K562 (cell line): ENCODE data around the gene DLX3. TPM values are rescaled to one million over a fixed set of nuclear protein-coding genes. Genes with fewer than 3 reads are reported as not detected.

ENCODE experiments used
- ATAC-seq: fragments of 200-7000 bp; cut with Tn5 transposase; 3 replicates; pipeline ENCODE4 v1.9.1; 2020; ENCODE audit warnings: moderate library complexity
- BruUV-seq: library from RNA; stranded (reverse); fragments of 400-500 nt; replicated peaks from 2 replicates; lab custom pipeline; 2021; lab: Mats Ljungman, UMichigan
- CTCF ChIA-PET: fragments of 300-600 bp; formaldehyde crosslinking; extraction: SDS; loops from one replicate; lab custom pipeline; 2021; ENCODE audit warnings: low intra/inter-chr PET ratio; lab: Yijun Ruan, JAX
- POLR2A ChIA-PET: fragments of 300-600, 350-650 bp; sonication (Branson Sonifier 250); formaldehyde crosslinking; extraction: SDS; loops from one replicate; lab custom pipeline; 2021; ENCODE audit warnings: antibody characterized with exemption, inconsistent platforms; lab: Yijun Ruan, JAX
- DNase-seq, 4 experiments: peaks; one replicate each; pipeline versions ENCODE4 v3.0.0 to v3.0.0-alpha.2; 2011 to 2018; ENCODE audit warnings: low spot score in 3 of 4, mixed read lengths in 3 of 4; ENCODE audit errors: extremely low read depth in 1 of 4
- FAIRE-seq: peaks from 2 replicates; lab custom pipeline; 2011; peaks lifted over from hg19 to GRCh38; lab: Jason Lieb, UNC
- H2AFZ ChIP-seq: 2 replicates; pipeline ENCODE4 v1.6.0; 2011; ENCODE audit warnings: low read depth, low read length, control low read depth, inconsistent platforms
- H3K27ac ChIP-seq: fragments of 200-600 bp; 3 replicates; pipeline ENCODE4 v1.8.0; 2011; ENCODE audit warnings: low read depth, mild to moderate bottlenecking, control low read depth, inconsistent platforms, low read length, moderate library complexity, mixed read lengths; ENCODE audit errors: extremely low read depth
- H3K27me3 ChIP-seq, 2 experiments: fragments of 300-600 bp in 1 of 2; 2 replicates in 1 of 2; 3 replicates in 1 of 2; pipeline versions ENCODE4 v1.6.0 to v1.8.0; 2011; ENCODE audit warnings: inconsistent platforms in 2 of 2, low read length in 2 of 2, mild to moderate bottlenecking in 1 of 2, mixed read lengths in 1 of 2, moderate library complexity in 1 of 2; ENCODE audit not compliant: control insufficient read depth in 2 of 2, insufficient read depth in 2 of 2
- H3K36me3 ChIP-seq: fragments of 300-600 bp; 3 replicates; pipeline ENCODE4 v1.8.0; 2011; ENCODE audit warnings: mild to moderate bottlenecking, low read length, inconsistent platforms; ENCODE audit not compliant: control insufficient read depth, insufficient read depth
- H3K4me1 ChIP-seq, 2 experiments: fragments of 200-600 bp in 1 of 2; replicated peaks in 1 of 2; 2 replicates in 1 of 2; 3 replicates in 1 of 2; pipeline versions ENCODE4 v1.5.1 to v1.8.0; 2011; ENCODE audit warnings: inconsistent platforms in 2 of 2, low read length in 2 of 2, mild to moderate bottlenecking in 1 of 2, mixed read lengths in 1 of 2, moderate library complexity in 1 of 2; ENCODE audit not compliant: control insufficient read depth in 2 of 2, insufficient read depth in 2 of 2
- H3K4me2 ChIP-seq: 2 replicates; pipeline ENCODE4 v1.6.1; 2011; ENCODE audit warnings: low read length, control low read depth, inconsistent platforms, mixed read lengths; ENCODE audit not compliant: insufficient read depth
- H3K4me3 ChIP-seq: fragments of 200-600 bp; sonication (generic), shearing (Covaris generic); 2 replicates; pipeline ENCODE4 v1.5.1; 2016; ENCODE audit warnings: control low read depth, inconsistent platforms
- H3K79me2 ChIP-seq: fragments of 200-600 bp; 3 replicates; pipeline ENCODE4 v1.8.0; 2011; ENCODE audit warnings: low read length, inconsistent platforms; ENCODE audit not compliant: control insufficient read depth, insufficient read depth
- H3K9ac ChIP-seq, 2 experiments: 2 replicates each; pipeline versions ENCODE4 v1.6.0 to v1.6.1; 2011; ENCODE audit warnings: low read depth in 2 of 2, low read length in 2 of 2, control low read depth in 1 of 2, inconsistent platforms in 1 of 2, mild to moderate bottlenecking in 1 of 2, mixed read lengths in 1 of 2; ENCODE audit not compliant: insufficient read depth in 1 of 2
- H3K9me1 ChIP-seq: one replicate; pipeline ENCODE4 v1.6.0; 2011; ENCODE audit warnings: inconsistent platforms, mild to moderate bottlenecking, low read length, moderate library complexity; ENCODE audit not compliant: control insufficient read depth, insufficient read depth
- H3K9me3 ChIP-seq: replicated peaks from 2 replicates; pipeline ENCODE4 v1.5.1; 2011; ENCODE audit warnings: low read depth, low read length, inconsistent platforms; ENCODE audit not compliant: control insufficient read depth, insufficient read depth
- H4K20me1 ChIP-seq: replicated peaks from 2 replicates; pipeline ENCODE4 v1.6.1; 2011; ENCODE audit warnings: low read length, inconsistent platforms, mixed read lengths; ENCODE audit not compliant: control insufficient read depth, insufficient read depth
- MCM5 ChIP-seq: fragments of 450-650 bp; IDR thresholded peaks from 2 replicates; pipeline ENCODE4 v1.6.1; 2016; ENCODE audit warnings: low read depth
- ZEB2 ChIP-seq: fragments of 450-650 bp; IDR thresholded peaks from 2 replicates; pipeline ENCODE4 v1.6.1; 2016
- ZNF354B ChIP-seq: fragments of 250-450 bp; sonication (Bioruptor Pico); IDR thresholded peaks from 2 replicates; pipeline ENCODE4 v1.4.0; 2020
- ZNF717 ChIP-seq: fragments of 250-450 bp; sonication (Bioruptor Pico); IDR thresholded peaks from 2 replicates; pipeline ENCODE4 v1.5.0; 2021
- WGBS: fragments of 100-300 bp; shearing (Covaris generic); methylation state at CpG from one replicate; pipeline ENCODE4 v1.1.6; 2016; ENCODE audit warnings: low coverage, mixed read lengths; ENCODE audit not compliant: insufficient coverage; ENCODE audit errors: missing lambda C conversion rate; 5-methylcytosine and 5-hydroxymethylcytosine counted together
- in situ Hi-C: fragments of 300-500 bp; cut with MboI; formaldehyde crosslinking; loops from 4 replicates; pipeline ENCODE4 v1.15.0; 2018; ENCODE audit warnings: inconsistent platforms, mixed read lengths
- intact Hi-C: fragments of 100-400 bp; cut with micrococcal nuclease; formaldehyde crosslinking; loops from 2 replicates; pipeline ENCODE4 v1.14.2; 2022
- polyA plus RNA-seq, 8 experiments: library from polyadenylated mRNA; depleted of rRNA in 4 of 8; stranded (reverse) in 5 of 8; unstranded in 3 of 8; fragments of >200 nt; fragmentation: Nextera tagmentation in 2 of 8; fragmentation: Illumina TruSeq in 1 of 8; extraction: Ambion mirVana in 2 of 8; extraction: Trizol in 1 of 8; gene quantifications; 2 replicates each; pipeline versions ENCODE4 v1.2.1 to v1.2.3, GENCODE V29; 2011 to 2014; ENCODE audit warnings: inconsistent platforms in 1 of 8, missing spikeins in 1 of 8
- small RNA-seq: library from RNA; depleted of rRNA; stranded (forward); fragments of <200 nt; gene quantifications from one replicate; pipeline ENCODE3, GENCODE V24; 2014
- total RNA-seq, 7 experiments: library from RNA; depleted of rRNA in 6 of 7; stranded (reverse); fragments of >200 nt in 6 of 7; fragmentation: Illumina TruSeq in 2 of 7; extraction: Trizol in 2 of 7; gene quantifications; 2 replicates each; pipeline versions ENCODE4 v1.2.1 to v1.2.3, GENCODE V29; 2011 to 2021; ENCODE audit warnings: low replicate concordance in 1 of 7

The DLX3 gene
- total and polyA plus RNA-seq, 9 of the 15 experiments (the other 6 are each of a cell fraction or from before 2014, with no cell fraction given): not detected

DNA sequence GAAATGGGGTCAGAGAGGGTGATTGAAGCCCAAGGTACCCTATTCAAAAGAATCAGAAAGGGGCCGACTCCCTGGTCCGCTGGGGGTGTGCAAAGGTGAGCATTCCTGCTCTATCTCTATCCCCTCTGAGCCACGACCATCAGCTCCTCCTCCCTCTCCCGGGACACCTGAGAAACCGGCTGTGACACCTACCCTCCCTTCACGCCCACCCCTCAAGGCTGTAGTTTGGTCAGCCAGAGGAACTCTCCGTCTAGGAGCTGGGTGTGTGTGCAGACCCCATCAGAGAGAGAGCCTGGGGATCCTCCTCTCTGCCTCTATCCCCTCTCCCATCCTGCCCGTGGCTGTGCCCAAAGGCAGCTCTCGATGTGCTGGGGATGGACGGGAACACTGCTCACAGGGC is 53.6 kb downstream of the DLX3 start:
- Histone ChIP-seq H3K4me3 (no peak overlapping the region), H3K27ac (no peak overlapping the region), H3K79me2 (no peaks in the 10 kb centered on the region), H3K4me1 (peaks cover 4 to 10% of the 10 kb centered on the region in 2 experiments; a peak in 4 of 5 replicates), H3K9me3 (no peaks in the 10 kb centered on the region), H3K4me2 (no peak overlapping the region), H3K9ac (no peak overlapping the region), H3K36me3 (no peaks in the 10 kb centered on the region), H3K9me1 (no peaks in the 10 kb centered on the region), H4K20me1 (0 out of 2 replicates have a peak, but pooled peaks cover 14% of the 10 kb centered on the region), H3K27me3 (peaks cover 42 to 73% of the 10 kb centered on the region in 2 experiments), H2AFZ (no peak overlapping the region)
- in situ Hi-C loops: no loop called here
- ChIA-PET POLR2A (interaction anchor here (0.8 to 1.2 kb wide), 2 partner anchors 13 to 31 kb away, joined by 4 read pairs; no protein-coding TSS in a partner anchor), CTCF (no interaction called here)
- FAIRE-seq (no peak), DNase-seq (no peak), ATAC-seq (no peak)
- intact Hi-C loops: no loop called here
- WGBS: 2% methylated on average over 9 of the region's 10 CpGs
- TF ChIP-seq ZEB2 (no peak), ZNF717 (no peak), MCM5 (no peak), ZNF354B (CRISPR knock-in tag) (no peak)
- no TSS peak for BruUV-seq

Small RNA genes within 50 kb of the gene (small RNA-seq; reads per million reads assigned to genes)
- not detected for gene RNU6-1313P

Other genes starting within 250 kb of the DLX3 start
Only the 7 nearest of the 10 such genes appear.
- not detected in 2 replicates for gene TAC4, start 147.2 kb downstream of the DLX3 start, total RNA-seq (2014; rRNA removed)
- not detected in 2 replicates for gene TAC4, start 147.2 kb downstream of the DLX3 start, total RNA-seq (2014; rRNA removed; fragmentation: Illumina TruSeq; extraction: Trizol)
- gene TAC4, start 147.2 kb downstream of the DLX3 start, total RNA-seq (2015; rRNA removed; fragmentation: Illumina TruSeq; extraction: Trizol): not detected in 2 replicates
- not detected in 2 replicates for gene TAC4, start 147.2 kb downstream of the DLX3 start, total RNA-seq (2021)
- gene TAC4, start 147.2 kb downstream of the DLX3 start, polyA plus RNA-seq (2011; rRNA removed): not detected in 2 replicates
- gene TAC4, start 147.2 kb downstream of the DLX3 start, polyA plus RNA-seq (2014; fragmentation: Illumina TruSeq; extraction: Trizol): not detected in 2 replicates
- gene TAC4, start 147.2 kb downstream of the DLX3 start, polyA plus RNA-seq (2014; fragmentation: Nextera tagmentation; extraction: Ambion mirVana): under 1 TPM in 1 of 2 experiments, not detected in 1; 0.17 TPM
- gene TAC4, start 147.2 kb downstream of the DLX3 start, polyA plus RNA-seq (2014; rRNA removed): not detected in 2 replicates
- 0.32 and 0.41 TPM in 2 replicates for gene DLX4, start 26.0 kb downstream of the DLX3 start, total RNA-seq (2014; rRNA removed)
- 0.25 and 0.32 TPM in 2 replicates for gene DLX4, start 26.0 kb downstream of the DLX3 start, total RNA-seq (2014; rRNA removed; fragmentation: Illumina TruSeq; extraction: Trizol)
- 0.58 and 0.83 TPM in 2 replicates for gene DLX4, start 26.0 kb downstream of the DLX3 start, total RNA-seq (2015; rRNA removed; fragmentation: Illumina TruSeq; extraction: Trizol)
- 1.7 TPM in 2 replicates for gene DLX4, start 26.0 kb downstream of the DLX3 start, total RNA-seq (2021)
- 1.6 and 2.2 TPM in 2 replicates for gene DLX4, start 26.0 kb downstream of the DLX3 start, polyA plus RNA-seq (2011; rRNA removed)
- 0.96 and 1.1 TPM in 2 replicates for gene DLX4, start 26.0 kb downstream of the DLX3 start, polyA plus RNA-seq (2014; fragmentation: Illumina TruSeq; extraction: Trizol)
- gene DLX4, start 26.0 kb downstream of the DLX3 start, polyA plus RNA-seq (2014; fragmentation: Nextera tagmentation; extraction: Ambion mirVana): under 1 TPM; 0.15 to 0.39 TPM
- 0.58 and 1.2 TPM in 2 replicates for gene DLX4, start 26.0 kb downstream of the DLX3 start, polyA plus RNA-seq (2014; rRNA removed)
- gene ITGA3, start 60.9 kb upstream of the DLX3 start, total RNA-seq (2014; rRNA removed): 0.05 and 0.20 TPM in 2 replicates
- 0.10 and 0.33 TPM in 2 replicates for gene ITGA3, start 60.9 kb upstream of the DLX3 start, total RNA-seq (2014; rRNA removed; fragmentation: Illumina TruSeq; extraction: Trizol)
- gene ITGA3, start 60.9 kb upstream of the DLX3 start, total RNA-seq (2015; rRNA removed; fragmentation: Illumina TruSeq; extraction: Trizol): 0.11 and 0.14 TPM in 2 replicates
- 0.75 and 1.3 TPM in 2 replicates for gene ITGA3, start 60.9 kb upstream of the DLX3 start, total RNA-seq (2021)
- 0.15 and 0.16 TPM in 2 replicates for gene ITGA3, start 60.9 kb upstream of the DLX3 start, polyA plus RNA-seq (2011; rRNA removed)
- 0.13 and 0.24 TPM in 2 replicates for gene ITGA3, start 60.9 kb upstream of the DLX3 start, polyA plus RNA-seq (2014; fragmentation: Illumina TruSeq; extraction: Trizol)
- gene ITGA3, start 60.9 kb upstream of the DLX3 start, polyA plus RNA-seq (2014; fragmentation: Nextera tagmentation; extraction: Ambion mirVana): not detected
- gene ITGA3, start 60.9 kb upstream of the DLX3 start, polyA plus RNA-seq (2014; rRNA removed): 0.03 TPM in 2 replicates
- gene PDK2, start 100.1 kb upstream of the DLX3 start, total RNA-seq (2014; rRNA removed): 1.00 and 1.5 TPM in 2 replicates
- gene PDK2, start 100.1 kb upstream of the DLX3 start, total RNA-seq (2014; rRNA removed; fragmentation: Illumina TruSeq; extraction: Trizol): 0.38 and 0.87 TPM in 2 replicates
- gene PDK2, start 100.1 kb upstream of the DLX3 start, total RNA-seq (2015; rRNA removed; fragmentation: Illumina TruSeq; extraction: Trizol): 1.2 and 1.4 TPM in 2 replicates
- gene PDK2, start 100.1 kb upstream of the DLX3 start, total RNA-seq (2021): 1.9 and 2.5 TPM in 2 replicates
- gene PDK2, start 100.1 kb upstream of the DLX3 start, polyA plus RNA-seq (2011; rRNA removed): 1.8 and 5.3 TPM in 2 replicates
- gene PDK2, start 100.1 kb upstream of the DLX3 start, polyA plus RNA-seq (2014; fragmentation: Illumina TruSeq; extraction: Trizol): 2.0 and 2.7 TPM in 2 replicates
- gene PDK2, start 100.1 kb upstream of the DLX3 start, polyA plus RNA-seq (2014; fragmentation: Nextera tagmentation; extraction: Ambion mirVana): under 1 TPM; 0.03 to 0.08 TPM
- 1.5 and 2.6 TPM in 2 replicates for gene PDK2, start 100.1 kb upstream of the DLX3 start, polyA plus RNA-seq (2014; rRNA removed)
- gene SAMD14, start 134.9 kb upstream of the DLX3 start, total RNA-seq (2014; rRNA removed): not detected in 2 replicates
- gene SAMD14, start 134.9 kb upstream of the DLX3 start, total RNA-seq (2014; rRNA removed; fragmentation: Illumina TruSeq; extraction: Trizol): not detected in 2 replicates
- not detected in 2 replicates for gene SAMD14, start 134.9 kb upstream of the DLX3 start, total RNA-seq (2015; rRNA removed; fragmentation: Illumina TruSeq; extraction: Trizol)
- gene SAMD14, start 134.9 kb upstream of the DLX3 start, total RNA-seq (2021): 0.07 TPM in 1 of 2 replicates, not detected in the other
- 0.14 TPM in 1 of 2 replicates, not detected in the other for gene SAMD14, start 134.9 kb upstream of the DLX3 start, polyA plus RNA-seq (2011; rRNA removed)
- gene SAMD14, start 134.9 kb upstream of the DLX3 start, polyA plus RNA-seq (2014; fragmentation: Illumina TruSeq; extraction: Trizol): 0.04 TPM in 1 of 2 replicates, not detected in the other
- gene SAMD14, start 134.9 kb upstream of the DLX3 start, polyA plus RNA-seq (2014; fragmentation: Nextera tagmentation; extraction: Ambion mirVana): not detected
- gene SAMD14, start 134.9 kb upstream of the DLX3 start, polyA plus RNA-seq (2014; rRNA removed): 0.11 TPM in 1 of 2 replicates, not detected in the other
- 45.5 and 52.9 TPM in 2 replicates for gene PPP1R9B, start 155.5 kb upstream of the DLX3 start, total RNA-seq (2014; rRNA removed)
- 9.9 and 14.5 TPM in 2 replicates for gene PPP1R9B, start 155.5 kb upstream of the DLX3 start, total RNA-seq (2014; rRNA removed; fragmentation: Illumina TruSeq; extraction: Trizol)
- gene PPP1R9B, start 155.5 kb upstream of the DLX3 start, total RNA-seq (2015; rRNA removed; fragmentation: Illumina TruSeq; extraction: Trizol): 28.6 and 29.0 TPM in 2 replicates
- 56.6 and 63.5 TPM in 2 replicates for gene PPP1R9B, start 155.5 kb upstream of the DLX3 start, total RNA-seq (2021)
- gene PPP1R9B, start 155.5 kb upstream of the DLX3 start, polyA plus RNA-seq (2011; rRNA removed): 11.6 and 12.7 TPM in 2 replicates
- gene PPP1R9B, start 155.5 kb upstream of the DLX3 start, polyA plus RNA-seq (2014; fragmentation: Illumina TruSeq; extraction: Trizol): 24.7 and 25.5 TPM in 2 replicates
- under 1 TPM; 0.10 to 0.13 TPM for gene PPP1R9B, start 155.5 kb upstream of the DLX3 start, polyA plus RNA-seq (2014; fragmentation: Nextera tagmentation; extraction: Ambion mirVana)
- 34.2 and 35.7 TPM in 2 replicates for gene PPP1R9B, start 155.5 kb upstream of the DLX3 start, polyA plus RNA-seq (2014; rRNA removed)
- gene SGCA, start 170.8 kb upstream of the DLX3 start, total RNA-seq (2014; rRNA removed): not detected in 2 replicates
- not detected in 2 replicates for gene SGCA, start 170.8 kb upstream of the DLX3 start, total RNA-seq (2014; rRNA removed; fragmentation: Illumina TruSeq; extraction: Trizol)
- not detected in 2 replicates for gene SGCA, start 170.8 kb upstream of the DLX3 start, total RNA-seq (2015; rRNA removed; fragmentation: Illumina TruSeq; extraction: Trizol)
- gene SGCA, start 170.8 kb upstream of the DLX3 start, total RNA-seq (2021): not detected in 2 replicates
- not detected in 2 replicates for gene SGCA, start 170.8 kb upstream of the DLX3 start, polyA plus RNA-seq (2011; rRNA removed)
- not detected in 2 replicates for gene SGCA, start 170.8 kb upstream of the DLX3 start, polyA plus RNA-seq (2014; fragmentation: Illumina TruSeq; extraction: Trizol)
- gene SGCA, start 170.8 kb upstream of the DLX3 start, polyA plus RNA-seq (2014; fragmentation: Nextera tagmentation; extraction: Ambion mirVana): not detected
- gene SGCA, start 170.8 kb upstream of the DLX3 start, polyA plus RNA-seq (2014; rRNA removed): not detected in 2 replicates